ENCODE results near the gene EIF4G1. TPM values are rescaled to one million over a fixed set of nuclear protein-coding genes. Genes with fewer than 3 reads are reported as not detected.
A peak's percentile ranks its signal among the peaks of the same experiment; 100 is the strongest.

The EIF4G1 gene
- total RNA-seq, 4 donors from 2014 or later: 382 to 463 (median 418) TPM

DNA sequence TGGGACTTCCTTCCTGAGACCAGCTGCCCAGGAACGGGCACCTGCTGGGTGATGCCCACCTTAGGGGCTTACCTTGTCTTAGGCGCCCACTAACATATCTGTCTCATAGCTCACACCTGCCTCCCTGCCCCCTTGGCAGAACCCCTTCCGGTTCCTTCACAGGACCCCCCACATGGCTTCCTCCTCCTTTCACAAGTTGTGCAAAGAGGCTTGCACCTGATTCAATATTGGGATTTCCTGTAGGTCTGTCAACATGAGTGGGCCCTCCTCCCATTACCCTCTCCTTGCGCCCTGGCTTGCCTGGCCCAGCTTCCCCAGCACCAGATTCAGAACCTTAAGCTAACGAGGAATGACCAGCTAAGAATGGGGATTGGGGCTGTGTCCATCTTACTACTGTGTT lies 63.0 kb downstream of the EIF4G1 start:
- Histone ChIP-seq H3K27ac (no peak overlapping the region), H3K36me3 (no peaks in the 10 kb centered on the region), H3K27me3 (peaks cover 33% of the 10 kb centered on the region), H3K4me3 (no peak overlapping the region), H3K4me1 (peaks cover 36% of the 10 kb centered on the region), H3K9me3 (no peaks in the 10 kb centered on the region)
- WGBS: 83% methylated on average over 5 of the region's 5 CpGs
- TF ChIP-seq POLR2A (IDR thresholded peaks at IDR 0.05): no peak
- no peak for TF ChIP-seq POLR2AphosphoS5 (IDR thresholded peaks at IDR 0.05)
- TF ChIP-seq, protein P1, sequence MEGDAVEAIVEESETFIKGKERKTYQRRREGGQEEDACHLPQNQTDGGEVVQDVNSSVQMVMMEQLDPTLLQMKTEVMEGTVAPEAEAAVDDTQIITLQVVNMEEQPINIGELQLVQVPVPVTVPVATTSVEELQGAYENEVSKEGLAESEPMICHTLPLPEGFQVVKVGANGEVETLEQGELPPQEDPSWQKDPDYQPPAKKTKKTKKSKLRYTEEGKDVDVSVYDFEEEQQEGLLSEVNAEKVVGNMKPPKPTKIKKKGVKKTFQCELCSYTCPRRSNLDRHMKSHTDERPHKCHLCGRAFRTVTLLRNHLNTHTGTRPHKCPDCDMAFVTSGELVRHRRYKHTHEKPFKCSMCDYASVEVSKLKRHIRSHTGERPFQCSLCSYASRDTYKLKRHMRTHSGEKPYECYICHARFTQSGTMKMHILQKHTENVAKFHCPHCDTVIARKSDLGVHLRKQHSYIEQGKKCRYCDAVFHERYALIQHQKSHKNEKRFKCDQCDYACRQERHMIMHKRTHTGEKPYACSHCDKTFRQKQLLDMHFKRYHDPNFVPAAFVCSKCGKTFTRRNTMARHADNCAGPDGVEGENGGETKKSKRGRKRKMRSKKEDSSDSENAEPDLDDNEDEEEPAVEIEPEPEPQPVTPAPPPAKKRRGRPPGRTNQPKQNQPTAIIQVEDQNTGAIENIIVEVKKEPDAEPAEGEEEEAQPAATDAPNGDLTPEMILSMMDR (IDR thresholded peaks at IDR 0.05): no peak
- no peak for TF ChIP-seq EP300 (IDR thresholded peaks at IDR 0.05)
- no peak for DNase-seq (ENCODE audit: low spot score in 2 of 2)

DNA sequence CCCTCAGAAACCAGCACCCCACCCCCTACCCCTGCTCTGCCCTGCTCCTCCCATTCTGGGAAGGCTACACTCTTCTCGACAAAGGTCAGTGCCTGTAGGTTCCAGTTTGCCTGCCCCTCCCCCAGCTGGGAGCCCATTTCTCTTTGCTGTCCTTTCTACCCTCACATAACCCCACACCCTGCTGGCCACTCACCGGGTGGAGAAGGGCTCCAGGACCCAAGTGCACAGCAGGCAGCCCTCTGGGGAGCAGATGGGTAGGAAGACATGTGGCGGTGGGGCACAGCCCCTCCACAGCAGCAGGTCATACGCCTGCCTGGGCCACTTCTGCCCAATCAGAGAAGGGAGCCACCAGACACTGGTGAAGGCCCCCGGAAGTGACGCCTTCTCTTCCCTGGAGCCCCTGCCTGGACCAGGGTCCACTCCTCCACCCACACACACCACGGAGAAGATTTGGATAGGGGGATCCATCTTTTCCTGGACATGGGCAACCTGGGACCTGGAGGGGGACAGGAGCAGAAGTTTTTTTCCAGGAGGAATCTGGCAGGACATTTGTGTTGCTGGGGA lies 63.6 kb downstream of the EIF4G1 start, which contains the start of gene THPO:
THPO (minus strand) TSS at position 326 of the 564 bp plus-strand sequence. CDS start 1,948 bp downstream, outside the sequence.
- Histone ChIP-seq H3K4me1 (peaks cover 31% of the 10 kb centered on the region), H3K27ac (peak within 1 kb of the TSS; percentile 77), H3K9me3 (no peaks in the 10 kb centered on the region), H3K27me3 (peaks cover 33% of the 10 kb centered on the region), H3K36me3 (no peaks in the 10 kb centered on the region), H3K4me3 (no peak within 1 kb of the TSS)
- peak in 1 of 2 donors; percentile 73 for DNase-seq (ENCODE audit: low spot score in 2 of 2)
- WGBS: 77% methylated on average over 5 of the region's 7 CpGs
- TF ChIP-seq POLR2A (IDR thresholded peaks at IDR 0.05) (no peak), EP300 (IDR thresholded peaks at IDR 0.05) (no peak), POLR2AphosphoS5 (IDR thresholded peaks at IDR 0.05) (no peak)
- TF ChIP-seq, protein P1 (IDR thresholded peaks at IDR 0.05): no peak

DNA sequence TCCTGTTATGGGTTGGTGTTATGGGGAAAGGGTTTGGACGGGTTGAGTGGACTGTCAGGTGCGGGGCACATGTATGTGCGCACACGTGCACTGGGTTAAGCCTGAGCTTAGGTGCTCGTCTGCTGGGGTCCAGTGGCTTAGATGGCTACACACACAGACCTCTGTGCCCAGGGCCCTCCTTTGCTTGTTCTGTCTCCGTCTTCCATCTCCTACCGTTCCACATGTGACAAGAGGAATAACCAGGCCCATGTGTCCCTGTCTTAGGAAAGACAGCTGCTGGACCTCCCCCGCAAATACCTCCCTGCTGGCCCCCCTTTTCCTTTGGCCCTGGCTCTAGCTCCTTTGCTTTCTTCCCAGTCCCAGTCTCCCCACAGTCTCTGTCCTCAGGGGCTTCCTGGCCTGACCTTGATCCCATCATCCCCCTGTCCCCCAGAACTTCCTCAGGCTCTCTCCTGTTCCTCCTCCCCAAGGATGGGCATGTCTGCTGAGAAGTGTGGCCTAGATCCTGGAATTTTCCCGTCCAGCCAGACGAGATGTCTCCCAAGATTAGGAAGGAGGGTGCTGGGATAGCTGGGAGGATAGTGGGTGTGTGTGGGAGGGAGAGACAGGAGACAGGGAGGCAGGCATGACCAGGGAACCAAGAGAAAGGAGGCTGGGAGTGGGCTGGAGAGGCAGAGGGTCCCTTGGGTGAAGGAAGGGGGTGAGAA lies 64.4 kb downstream of the EIF4G1 start:
- Histone ChIP-seq H3K27ac (peak overlapping the region; percentile 77), H3K27me3 (peaks cover 33% of the 10 kb centered on the region), H3K9me3 (no peaks in the 10 kb centered on the region), H3K36me3 (no peaks in the 10 kb centered on the region), H3K4me3 (peak overlapping the region; percentile 50), H3K4me1 (peaks cover 24% of the 10 kb centered on the region)
- TF ChIP-seq POLR2A (IDR thresholded peaks at IDR 0.05): no peak
- TF ChIP-seq, protein P1 (IDR thresholded peaks at IDR 0.05): no peak
- TF ChIP-seq POLR2AphosphoS5 (IDR thresholded peaks at IDR 0.05): no peak
- TF ChIP-seq EP300 (IDR thresholded peaks at IDR 0.05): no peak
- 71% methylated on average over 10 of the region's 10 CpGs for WGBS
- no peak for DNase-seq (ENCODE audit: low spot score in 2 of 2)

DNA sequence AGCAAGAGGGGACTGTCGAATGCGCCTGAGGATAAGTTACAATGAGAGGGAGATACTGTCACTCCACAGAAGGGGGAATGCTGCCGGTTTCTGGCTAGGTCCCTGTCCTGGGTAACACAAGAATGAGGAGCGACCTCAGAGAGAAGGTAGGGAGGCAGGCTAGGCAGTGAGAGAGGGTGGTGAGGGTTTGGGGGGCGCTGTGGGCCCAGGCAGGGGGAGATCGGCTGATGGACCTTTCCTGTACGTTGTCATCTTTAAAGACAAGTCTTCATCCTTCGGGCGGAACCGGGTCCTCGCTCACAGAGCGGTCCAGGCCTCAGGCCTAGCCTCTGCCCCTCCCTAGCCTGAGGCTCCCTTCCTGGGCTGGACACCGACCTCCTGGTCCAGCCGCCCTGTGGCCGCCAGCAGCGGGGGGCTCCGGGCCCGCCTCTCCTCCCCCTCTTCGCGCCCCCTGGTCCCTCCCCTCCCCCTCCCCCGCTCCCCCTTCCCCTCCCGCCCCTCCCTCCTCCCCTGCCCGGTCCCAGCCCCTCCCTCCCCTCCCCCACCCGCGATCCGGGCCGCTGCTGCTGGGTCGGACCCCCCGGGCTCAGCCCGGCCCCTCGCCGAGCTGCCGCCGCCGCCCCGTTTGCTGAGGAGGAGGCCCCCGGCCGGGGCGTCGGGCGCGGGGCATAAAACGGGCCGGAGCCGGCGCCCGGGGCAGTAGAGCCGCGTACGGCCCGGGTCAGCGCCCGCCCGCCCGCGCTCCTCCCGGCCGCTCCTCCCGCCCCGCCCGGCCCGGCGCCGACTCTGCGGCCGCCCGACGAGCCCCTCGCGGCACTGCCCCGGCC lies 65.2 kb downstream of the EIF4G1 start, which contains the start of gene CHRD:
CHRD (plus strand) TSS at position 697 of the 827 bp plus-strand sequence. CDS start 265 bp downstream, outside the sequence.
- H3K9me3 ChIP-seq: no peaks in the 10 kb centered on the region
- H3K27ac ChIP-seq: peak within 1 kb of the TSS; percentile 77
- 38% methylated on average over 15 of the region's 71 CpGs for WGBS
- H3K4me1 ChIP-seq: peaks cover 24% of the 10 kb centered on the region
- H3K36me3 ChIP-seq: no peaks in the 10 kb centered on the region
- peak within 1 kb of the TSS; percentile 50 for H3K4me3 ChIP-seq
- peak; percentile 74 to 77 for DNase-seq (ENCODE audit: low spot score in 2 of 2)
- no peak for TF ChIP-seq POLR2AphosphoS5 (IDR thresholded peaks at IDR 0.05)
- TF ChIP-seq EP300 (IDR thresholded peaks at IDR 0.05): no peak
- TF ChIP-seq, protein P1 (IDR thresholded peaks at IDR 0.05): no peak
- TF ChIP-seq POLR2A (IDR thresholded peaks at IDR 0.05): no peak
- peaks cover 33% of the 10 kb centered on the region for H3K27me3 ChIP-seq

Data from suprapubic skin (tissue), 4 donors.